K562 (cell line): ENCODE results near the gene CSNK1G2. TPM values are rescaled to one million over a fixed set of nuclear protein-coding genes. Genes with fewer than 3 reads are reported as not detected.

Experiments used
- BRD9 ChIP-seq: fragments of 450-650 bp; IDR thresholded peaks from 2 replicates; pipeline ENCODE4 v1.6.1; 2018; ENCODE audit warnings: low read depth; ENCODE audit not compliant: partially characterized antibody
- CBX8 ChIP-seq: fragments of 200-600 bp; sonication (generic); IDR thresholded peaks from 2 replicates; pipeline ENCODE4 v1.6.1; 2012; ENCODE audit warnings: borderline replicate concordance, mixed run types, low read depth, mild to moderate bottlenecking, moderate library complexity, mixed read lengths, low read length, control low read depth, inconsistent platforms; ENCODE audit not compliant: poor library complexity, severe bottlenecking; ENCODE audit errors: extremely low read depth
- CHCHD3 ChIP-seq: fragments of 250-450 bp; sonication (Bioruptor Pico); IDR thresholded peaks from 2 replicates; pipeline ENCODE4 v2.1.2; 2022; ENCODE audit warnings: mild to moderate bottlenecking
- ELK3 ChIP-seq: fragments of 450-650 bp; formaldehyde crosslinking; IDR thresholded peaks from 2 replicates; pipeline ENCODE4 v1.4.0; 2020; ENCODE audit warnings: mild to moderate bottlenecking
- GTF2B ChIP-seq: IDR thresholded peaks from 2 replicates; pipeline ENCODE4 v1.6.1; 2011; ENCODE audit not compliant: insufficient read length; ENCODE audit errors: extremely low read depth
- HMGN3 ChIP-seq: IDR thresholded peaks from 2 replicates; pipeline ENCODE4 v1.6.1; 2011; ENCODE audit warnings: borderline replicate concordance, low read depth, mild to moderate bottlenecking, mixed read lengths, low read length; ENCODE audit not compliant: insufficient read length; ENCODE audit errors: extremely low read depth
- ILK ChIP-seq: fragments of 450-650 bp; IDR thresholded peaks from 2 replicates; pipeline ENCODE4 v1.6.1; 2016; ENCODE audit warnings: missing genetic modification characterization, low read depth, mild to moderate bottlenecking, missing compliant biosample characterization, moderate library complexity, borderline replicate concordance
- MIER1 ChIP-seq: fragments of 450-650 bp; IDR thresholded peaks from 2 replicates; pipeline ENCODE4 v1.6.1; 2016; ENCODE audit warnings: antibody characterized with exemption, mild to moderate bottlenecking, low read depth
- NFIC ChIP-seq: fragments of 450-650 bp; IDR thresholded peaks from 2 replicates; pipeline ENCODE4 v1.6.1; 2017; ENCODE audit warnings: mild to moderate bottlenecking, inconsistent platforms
- SMAD1 ChIP-seq: fragments of 150-350 bp; IDR thresholded peaks from 2 replicates; pipeline ENCODE4 v1.6.1; 2014; ENCODE audit warnings: low read length, low read depth; ENCODE audit not compliant: partially characterized antibody
- SMARCB1 ChIP-seq: IDR thresholded peaks from 2 replicates; pipeline ENCODE4 v1.6.1; 2011; ENCODE audit warnings: improper control_type of control experiment, low read depth; ENCODE audit not compliant: insufficient read length
- SPI1 ChIP-seq: IDR thresholded peaks from 2 replicates; pipeline ENCODE4 v1.6.1; 2011; ENCODE audit warnings: low read depth, low read length, control low read depth, borderline replicate concordance
- TARDBP ChIP-seq: fragments of 450-650 bp; IDR thresholded peaks from 2 replicates; pipeline ENCODE4 v1.6.1; 2016
- TFE3 ChIP-seq: fragments of 450-650 bp; formaldehyde crosslinking; IDR thresholded peaks from 2 replicates; pipeline ENCODE4 v1.4.0; 2020; ENCODE audit warnings: mild to moderate bottlenecking, mixed read lengths
- ZEB2 ChIP-seq: fragments of 450-650 bp; IDR thresholded peaks from 2 replicates; pipeline ENCODE4 v1.6.1; 2016
- ZNF146 ChIP-seq: IDR thresholded peaks from one replicate; pipeline ENCODE4 v1.6.1; 2018; ENCODE audit warnings: missing compliant biosample characterization; ENCODE audit not compliant: unreplicated experiment
- ZNF184 ChIP-seq: sonication (generic); formaldehyde crosslinking; IDR thresholded peaks from 2 replicates; pipeline ENCODE4 v1.5.0; 2020; ENCODE audit warnings: missing genetic modification reagents
- ZNF445 ChIP-seq: fragments of 250-450 bp; sonication (Bioruptor Pico); IDR thresholded peaks from 2 replicates; pipeline ENCODE4 v1.4.0; 2020; ENCODE audit warnings: low read depth, mild to moderate bottlenecking, moderate library complexity
- polyA plus RNA-seq, 8 experiments: library from polyadenylated mRNA; depleted of rRNA in 4 of 8; stranded (reverse) in 5 of 8; unstranded in 3 of 8; fragments of >200 nt; fragmentation: Nextera tagmentation in 2 of 8; fragmentation: Illumina TruSeq in 1 of 8; extraction: Ambion mirVana in 2 of 8; extraction: Trizol in 1 of 8; gene quantifications; 2 replicates each; pipeline versions ENCODE4 v1.2.1 to v1.2.3, GENCODE V29; 2011 to 2014; ENCODE audit warnings: inconsistent platforms in 1 of 8, missing spikeins in 1 of 8
- total RNA-seq, 7 experiments: library from RNA; depleted of rRNA in 6 of 7; stranded (reverse); fragments of >200 nt in 6 of 7; fragmentation: Illumina TruSeq in 2 of 7; extraction: Trizol in 2 of 7; gene quantifications; 2 replicates each; pipeline versions ENCODE4 v1.2.1 to v1.2.3, GENCODE V29; 2011 to 2021; ENCODE audit warnings: low replicate concordance in 1 of 7
- TF ChIP-seq, protein P1 (sequence below): fragments of 450-650 bp; IDR thresholded peaks from 2 replicates; pipeline ENCODE4 v1.6.1; 2016; ENCODE audit warnings: low read depth, mild to moderate bottlenecking, moderate library complexity
- TF ChIP-seq, protein P2 (sequence below): sonication (generic); formaldehyde crosslinking; IDR thresholded peaks from 2 replicates; pipeline ENCODE4 v1.8.0; 2022; ENCODE audit warnings: missing genetic modification reagents, mild to moderate bottlenecking, borderline replicate concordance
- TF ChIP-seq, protein P3 (sequence below), 3 experiments: IDR thresholded peaks in 2 of 3; conservative IDR thresholded peaks in 1 of 3; 2 replicates each; pipeline ENCODE4 v1.5.1; 2011 to 2012; ENCODE audit warnings: low read length in 3 of 3, mild to moderate bottlenecking in 3 of 3, control low read depth in 2 of 3, improper control_type of control experiment in 1 of 3, inconsistent platforms in 1 of 3, low read depth in 1 of 3, mixed read lengths in 1 of 3, moderate library complexity in 1 of 3; ENCODE audit not compliant: insufficient read depth in 2 of 3

Gene CSNK1G2
- total and polyA plus RNA-seq, 9 of the 15 experiments (the other 6 are each of a cell fraction or from before 2014, with no cell fraction given) = 0.48 to 119 (median 49.5) TPM

GRCh38 chr19:1905110-1905862 is 35.7 kb upstream of the CSNK1G2 start, which contains the start of the genes ADAT3 and SCAMP4 (continued):
- no peak for TF ChIP-seq TARDBP
- TF ChIP-seq MIER1 = no peak
- TF ChIP-seq BRD9 = no peak
- TF ChIP-seq CBX8 = no peak
- no peak for TF ChIP-seq ZNF445 (CRISPR knock-in tag)
- no peak for TF ChIP-seq NFIC
- TF ChIP-seq, protein P1, sequence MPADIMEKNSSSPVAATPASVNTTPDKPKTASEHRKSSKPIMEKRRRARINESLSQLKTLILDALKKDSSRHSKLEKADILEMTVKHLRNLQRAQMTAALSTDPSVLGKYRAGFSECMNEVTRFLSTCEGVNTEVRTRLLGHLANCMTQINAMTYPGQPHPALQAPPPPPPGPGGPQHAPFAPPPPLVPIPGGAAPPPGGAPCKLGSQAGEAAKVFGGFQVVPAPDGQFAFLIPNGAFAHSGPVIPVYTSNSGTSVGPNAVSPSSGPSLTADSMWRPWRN = no peak
- TF ChIP-seq SMARCB1 = no peak
- no peak for TF ChIP-seq GTF2B
- no peak for TF ChIP-seq ELK3 (CRISPR knock-in tag)
- peak; percentile 55 for TF ChIP-seq HMGN3
- no peak for TF ChIP-seq SPI1
- no peak for TF ChIP-seq ZEB2
- TF ChIP-seq TFE3 (CRISPR knock-in tag) = peak; percentile 69
- TF ChIP-seq, protein P2, sequence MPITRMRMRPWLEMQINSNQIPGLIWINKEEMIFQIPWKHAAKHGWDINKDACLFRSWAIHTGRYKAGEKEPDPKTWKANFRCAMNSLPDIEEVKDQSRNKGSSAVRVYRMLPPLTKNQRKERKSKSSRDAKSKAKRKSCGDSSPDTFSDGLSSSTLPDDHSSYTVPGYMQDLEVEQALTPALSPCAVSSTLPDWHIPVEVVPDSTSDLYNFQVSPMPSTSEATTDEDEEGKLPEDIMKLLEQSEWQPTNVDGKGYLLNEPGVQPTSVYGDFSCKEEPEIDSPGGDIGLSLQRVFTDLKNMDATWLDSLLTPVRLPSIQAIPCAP = no peak
- TF ChIP-seq ZNF146 (CRISPR knock-in tag) = no peak
- no peak for TF ChIP-seq SMAD1
- no peak for TF ChIP-seq ILK (tag)
- no peak for TF ChIP-seq ZNF184 (CRISPR knock-in tag)
- TF ChIP-seq, protein P3, sequence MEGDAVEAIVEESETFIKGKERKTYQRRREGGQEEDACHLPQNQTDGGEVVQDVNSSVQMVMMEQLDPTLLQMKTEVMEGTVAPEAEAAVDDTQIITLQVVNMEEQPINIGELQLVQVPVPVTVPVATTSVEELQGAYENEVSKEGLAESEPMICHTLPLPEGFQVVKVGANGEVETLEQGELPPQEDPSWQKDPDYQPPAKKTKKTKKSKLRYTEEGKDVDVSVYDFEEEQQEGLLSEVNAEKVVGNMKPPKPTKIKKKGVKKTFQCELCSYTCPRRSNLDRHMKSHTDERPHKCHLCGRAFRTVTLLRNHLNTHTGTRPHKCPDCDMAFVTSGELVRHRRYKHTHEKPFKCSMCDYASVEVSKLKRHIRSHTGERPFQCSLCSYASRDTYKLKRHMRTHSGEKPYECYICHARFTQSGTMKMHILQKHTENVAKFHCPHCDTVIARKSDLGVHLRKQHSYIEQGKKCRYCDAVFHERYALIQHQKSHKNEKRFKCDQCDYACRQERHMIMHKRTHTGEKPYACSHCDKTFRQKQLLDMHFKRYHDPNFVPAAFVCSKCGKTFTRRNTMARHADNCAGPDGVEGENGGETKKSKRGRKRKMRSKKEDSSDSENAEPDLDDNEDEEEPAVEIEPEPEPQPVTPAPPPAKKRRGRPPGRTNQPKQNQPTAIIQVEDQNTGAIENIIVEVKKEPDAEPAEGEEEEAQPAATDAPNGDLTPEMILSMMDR (IDR thresholded peaks at IDR 0.05 in 2 of 3, conservative IDR thresholded peaks at IDR 0.05 in 1 of 3; ENCODE audit: insufficient read depth in 2 of 3, low read depth in 1 of 3, low read length in 3 of 3) = no peak; a peak in 1 of 6 replicates
- TF ChIP-seq CHCHD3 (CRISPR knock-in tag) = no peak
